Right lobe of liver (tissue), 6 donors: ENCODE measurements around the gene DOK4. TPM values are rescaled to one million over a fixed set of nuclear protein-coding genes. Genes with fewer than 3 reads are reported as not detected.

Experiments used
- ATAC-seq, 4 donors: fragments of 200-7000 bp; cut with Tn5 transposase; one replicate each; pipeline ENCODE4 v1.9.1; 2020; ENCODE audit warnings: mild to moderate bottlenecking in 4 of 4, moderate library complexity in 4 of 4
- DNase-seq, 3 donors: peaks; one replicate each; pipeline ENCODE4 v3.0.0-alpha.2; 2020
- H3K27ac ChIP-seq, 3 donors: fragments of 200-600 bp; one replicate each; pipeline ENCODE4 v1.8.0; 2022
- H3K27me3 ChIP-seq, 2 donors: fragments of 200-600 bp; one replicate each; pipeline ENCODE4 v1.8.0; 2022
- H3K36me3 ChIP-seq, 4 donors: fragments of 200-600 bp; sonication (generic) in 1 of 4; one replicate each; pipeline versions ENCODE4 v1.5.1 to v1.8.0; 2017 to 2022; ENCODE audit warnings: control low read depth in 1 of 4
- H3K4me1 ChIP-seq, 4 donors: fragments of 200-600 bp; sonication (generic) in 1 of 4; one replicate each; pipeline versions ENCODE4 v1.5.1 to v1.8.0; 2017 to 2022; ENCODE audit warnings: control low read depth in 1 of 4
- H3K4me3 ChIP-seq, 3 donors: fragments of 200-600 bp; one replicate each; pipeline ENCODE4 v1.8.0; 2022
- H3K9me3 ChIP-seq, 4 donors: fragments of 200-600 bp; sonication (generic) in 1 of 4; one replicate each; pipeline versions ENCODE4 v1.5.1 to v1.8.0; 2017 to 2022; ENCODE audit warnings: control low read depth in 1 of 4
- POLR2A ChIP-seq: fragments of 450-650 bp; IDR thresholded peaks from one replicate; pipeline ENCODE4 v1.6.1; 2017; ENCODE audit warnings: antibody characterized with exemption, mild to moderate bottlenecking
- WGBS: methylation state at CpG from one replicate; pipeline ENCODE4 v1.1.6; 2018; ENCODE audit warnings: low coverage, low lambda C conversion rate; ENCODE audit not compliant: insufficient coverage; ENCODE audit errors: missing lambda C conversion rate; 5-methylcytosine and 5-hydroxymethylcytosine counted together
- intact Hi-C, 2 donors: fragments of 100-400 bp; cut with DNase I; formaldehyde crosslinking; loops; one replicate each; pipeline versions ENCODE4 v1.11.2 to v1.14.1; 2022
- total RNA-seq, 6 experiments: library from RNA; depleted of rRNA in 2 of 6; stranded (reverse); fragments of >200 nt in 2 of 6; fragmentation: NEBNext Ultra II Directional in 3 of 6; extraction: Animal tissue kit (Norgen Biotek cat#: 25700) in 3 of 6; gene quantifications; one replicate each; pipeline versions ENCODE4 v1.1.0 to v1.2.4, GENCODE V29; 2016 to 2023
- TF ChIP-seq, protein P1 (sequence below), 4 donors: fragments of 200-600 bp in 3 of 4; fragments of 450-650 bp in 1 of 4; IDR thresholded peaks; one replicate each; pipeline versions ENCODE4 v1.5.1 to v1.8.0; 2016 to 2022; ENCODE audit warnings: antibody characterized with exemption in 4 of 4, mild to moderate bottlenecking in 2 of 4
- donor health status: DM: no; HTN: yes; CAD: no.
- donor health status: DM: no; HTN: no; CAD: no.
- donor health status: DM: no; HTN: no; CAD: no.
- donor health status: DM: no; HTN: yes; CAD: no.
- donor health status: DM: no; HTN: yes; CAD: no.

The DOK4 gene
- total RNA-seq, 6 experiments from 2014 or later: 20.0 to 62.1 (median 36.7) TPM

- Histone ChIP-seq H3K4me3 (no peak overlapping the region), H3K9me3 (no peaks in the 10 kb centered on the region), H3K27me3 (no peaks in the 10 kb centered on the region), H3K36me3 (no peaks in the 10 kb centered on the region), H3K4me1 (no peaks in the 10 kb centered on the region), H3K27ac (no peak overlapping the region)
- ATAC-seq (no peak), DNase-seq (peak in 2 of 3 donors; percentile 49 to 54)
- 62% methylated on average over 14 of the region's 19 CpGs for WGBS
- intact Hi-C loops: no loop called here
- TF ChIP-seq, protein P1, sequence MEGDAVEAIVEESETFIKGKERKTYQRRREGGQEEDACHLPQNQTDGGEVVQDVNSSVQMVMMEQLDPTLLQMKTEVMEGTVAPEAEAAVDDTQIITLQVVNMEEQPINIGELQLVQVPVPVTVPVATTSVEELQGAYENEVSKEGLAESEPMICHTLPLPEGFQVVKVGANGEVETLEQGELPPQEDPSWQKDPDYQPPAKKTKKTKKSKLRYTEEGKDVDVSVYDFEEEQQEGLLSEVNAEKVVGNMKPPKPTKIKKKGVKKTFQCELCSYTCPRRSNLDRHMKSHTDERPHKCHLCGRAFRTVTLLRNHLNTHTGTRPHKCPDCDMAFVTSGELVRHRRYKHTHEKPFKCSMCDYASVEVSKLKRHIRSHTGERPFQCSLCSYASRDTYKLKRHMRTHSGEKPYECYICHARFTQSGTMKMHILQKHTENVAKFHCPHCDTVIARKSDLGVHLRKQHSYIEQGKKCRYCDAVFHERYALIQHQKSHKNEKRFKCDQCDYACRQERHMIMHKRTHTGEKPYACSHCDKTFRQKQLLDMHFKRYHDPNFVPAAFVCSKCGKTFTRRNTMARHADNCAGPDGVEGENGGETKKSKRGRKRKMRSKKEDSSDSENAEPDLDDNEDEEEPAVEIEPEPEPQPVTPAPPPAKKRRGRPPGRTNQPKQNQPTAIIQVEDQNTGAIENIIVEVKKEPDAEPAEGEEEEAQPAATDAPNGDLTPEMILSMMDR (IDR thresholded peaks at IDR 0.05): no peak
- no peak for TF ChIP-seq POLR2A
Observed at GRCh38 chr16:57533431-57534336, 47.4 kb upstream of the DOK4 start.

GRCh38 chr16:57532266-57532625 lies 46.0 kb upstream of the DOK4 start:
- ATAC-seq (no peak), DNase-seq (peak in 2 of 3 donors; percentile 23 to 27)
- WGBS: no CpG with 5 or more reads among the region's 7 CpGs
- Histone ChIP-seq H3K36me3 (no peaks in the 10 kb centered on the region), H3K27ac (no peak overlapping the region), H3K4me3 (no peak overlapping the region), H3K27me3 (no peaks in the 10 kb centered on the region), H3K9me3 (no peaks in the 10 kb centered on the region), H3K4me1 (peaks cover 0 to 4% (median 0%) of the 10 kb centered on the region in 4 donors)
- intact Hi-C loops: no loop called here
- TF ChIP-seq, protein P1 (IDR thresholded peaks at IDR 0.05): no peak
- TF ChIP-seq POLR2A: no peak

DNA sequence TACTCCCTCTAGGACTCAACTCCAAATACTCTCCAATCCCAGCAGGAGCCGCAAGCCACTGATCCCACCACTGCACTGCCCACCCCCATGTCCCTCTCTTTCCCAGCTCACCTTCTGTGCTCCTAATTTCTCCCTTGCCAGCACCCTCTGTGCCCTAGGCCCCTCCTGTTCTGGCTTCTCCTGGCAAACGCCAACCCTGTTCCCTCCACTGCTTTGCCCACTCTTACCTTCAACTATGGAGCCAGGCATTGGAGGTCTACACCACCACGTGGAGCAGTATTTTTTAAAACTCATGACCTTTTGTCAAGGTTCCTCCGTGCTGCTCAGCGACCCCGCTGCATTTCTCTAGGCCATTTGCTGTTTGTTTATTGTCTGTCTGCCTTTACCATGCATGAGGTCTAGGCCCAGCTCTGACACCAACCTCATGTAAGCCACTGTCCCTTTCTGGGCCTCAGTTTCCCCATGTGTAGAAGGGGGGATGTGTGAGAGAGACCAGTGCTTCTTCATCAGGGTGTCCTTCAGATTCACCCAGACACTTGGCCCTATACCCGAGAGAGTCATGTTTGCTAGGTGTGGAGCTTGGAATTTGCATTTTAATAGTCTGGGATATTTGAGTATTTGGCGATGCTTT lies 45.5 kb upstream of the DOK4 start:
- DNase-seq (peak in 2 of 3 donors; percentile 12 to 20), ATAC-seq (no peak)
- 75% methylated on average over 8 of the region's 8 CpGs for WGBS

GRCh38 chr16:57531253-57531575 lies 44.9 kb upstream of the DOK4 start:
- ATAC-seq: no peak
- intact Hi-C loops: no loop called here
- Histone ChIP-seq H3K27me3 (no peaks in the 10 kb centered on the region), H3K9me3 (no peaks in the 10 kb centered on the region), H3K36me3 (no peaks in the 10 kb centered on the region), H3K4me1 (peaks cover 0 to 4% (median 0%) of the 10 kb centered on the region in 4 donors), H3K27ac (no peak overlapping the region), H3K4me3 (no peak overlapping the region)
- peak in 1 of 3 donors; percentile 24 for DNase-seq
- no peak for TF ChIP-seq POLR2A
- TF ChIP-seq, protein P1 (IDR thresholded peaks at IDR 0.05): no peak
- WGBS: 80% methylated on average over 3 of the region's 3 CpGs

More for the DNA sequence above, 45.5 kb upstream of the DOK4 start:
- TF ChIP-seq, protein P1 (IDR thresholded peaks at IDR 0.05): no peak
- no peak for TF ChIP-seq POLR2A
- H3K27ac ChIP-seq: no peak overlapping the region
- intact Hi-C loops: no loop called here
- no peaks in the 10 kb centered on the region for H3K9me3 ChIP-seq
- H3K27me3 ChIP-seq: no peaks in the 10 kb centered on the region
- peaks cover 0 to 4% (median 0%) of the 10 kb centered on the region in 4 donors for H3K4me1 ChIP-seq
- H3K4me3 ChIP-seq: no peak overlapping the region
- no peaks in the 10 kb centered on the region for H3K36me3 ChIP-seq
